ENCODE data around the gene ABCC10. TPM values are rescaled to one million over a fixed set of nuclear protein-coding genes. Genes with fewer than 3 reads are reported as not detected.
"Not testable (repeated sequence)": the region's sequence is repeated elsewhere in the genome, so short reads cannot be mapped to it uniquely, and the experiment has no call there.

Gene ABCC10
- total and polyA plus RNA-seq, 7 donors = 2.4 to 25.0 (median 12.2) TPM

DNA sequence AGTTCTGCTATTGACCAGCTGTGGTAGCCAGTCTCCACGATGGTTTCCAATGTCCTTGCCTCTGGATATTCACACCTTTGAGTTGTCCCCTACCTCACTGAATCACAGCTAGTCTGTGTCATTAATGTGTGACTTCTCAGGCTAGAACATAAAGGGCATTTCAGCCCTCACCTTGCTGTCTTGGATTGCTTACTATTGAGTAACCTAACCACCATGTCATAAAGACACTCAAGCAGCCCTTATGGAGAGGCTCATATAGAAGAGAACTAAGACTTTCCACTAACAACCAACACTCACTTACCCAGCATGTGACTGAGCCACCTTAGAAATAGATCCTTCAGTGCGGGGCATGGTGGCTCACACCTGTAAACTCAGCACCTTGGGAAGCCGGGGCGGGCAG, 19.1 kb upstream of the ABCC10 start:
- Histone ChIP-seq H3K9me3 (peaks cover 0 to 2% (median 0%) of the 10 kb centered on the region in 4 donors), H3K27ac (no peak overlapping the region), H3K36me3 (no peaks in the 10 kb centered on the region), H3K4me3 (no peak overlapping the region), H3K27me3 (no peaks in the 10 kb centered on the region), H3K4me1 (no peaks in the 10 kb centered on the region)
- no peak for DNase-seq
- TF ChIP-seq EP300 (IDR thresholded peaks at IDR 0.05) (no peak), POLR2AphosphoS5 (IDR thresholded peaks at IDR 0.05) (no peak), POLR2A (IDR thresholded peaks at IDR 0.05) (no peak)
- TF ChIP-seq, protein P1, sequence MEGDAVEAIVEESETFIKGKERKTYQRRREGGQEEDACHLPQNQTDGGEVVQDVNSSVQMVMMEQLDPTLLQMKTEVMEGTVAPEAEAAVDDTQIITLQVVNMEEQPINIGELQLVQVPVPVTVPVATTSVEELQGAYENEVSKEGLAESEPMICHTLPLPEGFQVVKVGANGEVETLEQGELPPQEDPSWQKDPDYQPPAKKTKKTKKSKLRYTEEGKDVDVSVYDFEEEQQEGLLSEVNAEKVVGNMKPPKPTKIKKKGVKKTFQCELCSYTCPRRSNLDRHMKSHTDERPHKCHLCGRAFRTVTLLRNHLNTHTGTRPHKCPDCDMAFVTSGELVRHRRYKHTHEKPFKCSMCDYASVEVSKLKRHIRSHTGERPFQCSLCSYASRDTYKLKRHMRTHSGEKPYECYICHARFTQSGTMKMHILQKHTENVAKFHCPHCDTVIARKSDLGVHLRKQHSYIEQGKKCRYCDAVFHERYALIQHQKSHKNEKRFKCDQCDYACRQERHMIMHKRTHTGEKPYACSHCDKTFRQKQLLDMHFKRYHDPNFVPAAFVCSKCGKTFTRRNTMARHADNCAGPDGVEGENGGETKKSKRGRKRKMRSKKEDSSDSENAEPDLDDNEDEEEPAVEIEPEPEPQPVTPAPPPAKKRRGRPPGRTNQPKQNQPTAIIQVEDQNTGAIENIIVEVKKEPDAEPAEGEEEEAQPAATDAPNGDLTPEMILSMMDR (IDR thresholded peaks at IDR 0.05) = no peak
- intact Hi-C loops (cut with DNase I) = no loop called here
- 92 to 97% methylated on average over 4 of the region's 4 CpGs for WGBS, 2 donors

DNA sequence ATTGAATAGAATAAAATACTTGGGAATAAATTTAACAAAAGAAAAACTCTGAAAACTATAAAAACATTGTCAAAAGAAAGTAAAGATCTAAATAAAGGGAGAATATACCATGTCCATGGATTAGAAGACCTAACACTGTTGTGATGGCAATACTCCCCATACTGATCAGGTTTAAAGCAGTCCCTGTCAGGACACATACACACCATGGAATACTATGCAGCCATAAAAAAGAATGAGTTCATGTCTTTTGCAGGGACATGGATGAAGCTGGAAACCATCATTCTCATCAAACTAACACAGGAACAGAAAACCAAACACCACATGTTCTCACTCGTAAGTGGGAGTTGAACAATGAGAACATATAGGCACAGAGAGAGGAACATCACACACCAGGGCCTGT, 16.6 kb upstream of the ABCC10 start:
- WGBS, 2 donors = 81 to 94% methylated on average over 1 of the region's 1 CpG
- H3K27me3 ChIP-seq; DNase-seq; H3K27ac ChIP-seq; intact Hi-C loops (cut with DNase I); H3K36me3 ChIP-seq; H3K4me1 ChIP-seq; H3K9me3 ChIP-seq; H3K4me3 ChIP-seq: not testable (repeated sequence)

DNA sequence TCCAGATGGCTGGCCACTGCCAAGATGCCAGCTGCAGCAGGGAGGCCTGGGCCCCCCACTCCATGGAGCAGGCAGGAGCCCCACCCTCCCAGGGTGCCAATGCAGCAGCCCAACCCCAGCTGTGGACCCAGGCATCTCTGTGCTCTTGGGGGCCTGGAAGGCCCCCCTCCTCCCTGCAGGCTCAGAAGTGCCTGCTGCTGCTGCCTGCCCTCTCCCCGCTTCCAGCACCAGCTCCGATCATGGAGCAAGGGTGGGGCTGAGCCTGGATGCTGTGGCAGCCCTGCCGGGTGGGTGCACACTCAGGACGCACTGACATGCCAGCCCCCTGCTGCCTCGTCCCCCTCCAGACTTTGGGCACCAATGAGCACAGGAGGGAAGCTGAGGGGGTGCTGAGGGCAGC, 14.8 kb upstream of the ABCC10 start:
- no peaks in the 10 kb centered on the region for H3K27me3 ChIP-seq
- TF ChIP-seq EP300 (IDR thresholded peaks at IDR 0.05) = no peak
- TF ChIP-seq POLR2AphosphoS5 (IDR thresholded peaks at IDR 0.05) = no peak
- TF ChIP-seq, protein P1 (IDR thresholded peaks at IDR 0.05) = no peak
- TF ChIP-seq POLR2A (IDR thresholded peaks at IDR 0.05) = no peak
- H3K9me3 ChIP-seq = peaks cover 0 to 2% (median 0%) of the 10 kb centered on the region in 4 donors
- intact Hi-C loops (cut with DNase I) = no loop called here
- no peaks in the 10 kb centered on the region for H3K4me1 ChIP-seq
- H3K4me3 ChIP-seq = no peak overlapping the region
- 71 to 84% methylated on average over 5 of the region's 5 CpGs for WGBS, 2 donors
- no peak for DNase-seq
- H3K36me3 ChIP-seq = no peaks in the 10 kb centered on the region
- no peak overlapping the region for H3K27ac ChIP-seq

DNA sequence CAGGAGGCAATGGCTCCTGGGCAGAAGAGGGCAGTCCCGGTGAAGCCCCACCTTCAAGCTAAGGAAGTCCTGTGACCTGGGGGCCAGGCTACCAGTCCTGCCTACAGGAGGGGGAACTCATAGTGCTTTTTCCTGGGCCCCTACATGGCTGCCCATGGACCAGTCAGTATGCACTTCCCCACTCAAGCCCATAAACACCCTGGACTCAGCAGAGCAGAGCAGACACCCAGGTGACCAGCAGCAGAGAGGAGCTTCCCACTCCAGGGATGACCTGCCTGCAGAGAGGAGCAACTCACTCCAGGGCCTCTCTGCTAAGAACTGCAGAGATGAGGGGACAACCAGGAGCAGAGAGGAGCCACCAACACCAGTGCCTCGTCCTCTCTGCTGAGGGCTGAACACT, 14.3 kb upstream of the ABCC10 start:
- Histone ChIP-seq H3K27me3 (no peaks in the 10 kb centered on the region), H3K9me3 (peaks cover 0 to 2% (median 0%) of the 10 kb centered on the region in 4 donors), H3K36me3 (no peaks in the 10 kb centered on the region), H3K4me1 (no peaks in the 10 kb centered on the region), H3K27ac (no peak overlapping the region), H3K4me3 (no peak overlapping the region)
- 93 to 96% methylated on average over 2 of the region's 2 CpGs for WGBS, 2 donors
- intact Hi-C loops (cut with DNase I) = no loop called here
- DNase-seq = no peak
- TF ChIP-seq EP300 (IDR thresholded peaks at IDR 0.05) (no peak), POLR2A (IDR thresholded peaks at IDR 0.05) (no peak), POLR2AphosphoS5 (IDR thresholded peaks at IDR 0.05) (no peak)
- TF ChIP-seq, protein P1 (IDR thresholded peaks at IDR 0.05) = no peak

DNA sequence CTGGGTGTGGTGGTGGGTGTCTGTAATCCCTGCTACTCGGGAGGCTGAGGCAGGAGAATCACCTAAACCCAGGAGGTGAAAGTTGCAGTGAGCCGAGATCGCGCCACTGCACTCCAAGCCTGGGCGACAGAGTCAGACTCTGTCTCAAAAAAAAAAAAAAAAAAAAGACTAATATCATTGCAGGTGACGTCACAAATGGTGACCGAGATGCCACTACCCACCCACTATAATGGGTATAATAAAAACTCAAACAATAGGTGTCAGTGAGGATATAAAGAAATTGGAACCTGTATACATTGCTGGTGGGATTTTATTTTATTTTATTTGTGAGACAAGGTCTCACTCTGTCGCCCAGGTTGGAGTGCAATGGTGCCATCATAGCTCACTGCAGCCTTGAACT, 12.1 kb upstream of the ABCC10 start:
- H3K9me3 ChIP-seq; H3K36me3 ChIP-seq; H3K4me3 ChIP-seq; H3K27me3 ChIP-seq; H3K4me1 ChIP-seq; DNase-seq; intact Hi-C loops (cut with DNase I); H3K27ac ChIP-seq: not testable (repeated sequence)
- 84 to 90% methylated on average over 8 of the region's 8 CpGs for WGBS, 2 donors

DNA sequence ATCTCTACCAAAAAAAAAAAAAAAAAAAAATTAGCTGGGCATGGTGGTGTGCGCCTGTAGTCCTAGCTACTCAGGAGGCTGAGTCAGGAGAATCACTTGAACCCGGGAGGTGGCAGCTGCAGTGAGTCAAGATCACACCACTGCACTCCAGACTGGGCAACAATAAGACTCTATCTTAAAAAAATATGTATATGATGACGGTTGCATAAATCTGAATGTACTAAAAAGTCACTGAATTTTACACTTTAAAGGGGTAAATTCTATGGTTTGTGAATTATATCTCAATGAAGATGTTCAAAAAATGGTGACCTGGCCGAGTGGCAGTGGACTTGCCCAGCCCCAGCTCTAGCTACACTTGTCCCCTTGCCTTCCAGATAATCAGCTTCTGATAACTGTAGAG, 10.4 kb upstream of the ABCC10 start:
- TF ChIP-seq, protein P1 (IDR thresholded peaks at IDR 0.05) = no peak
- no peak for TF ChIP-seq POLR2A (IDR thresholded peaks at IDR 0.05)
- WGBS, 2 donors = 84 to 85% methylated on average over 4 of the region's 4 CpGs
- intact Hi-C loops (cut with DNase I) = no loop called here
- peaks cover 0 to 2% (median 0%) of the 10 kb centered on the region in 4 donors for H3K9me3 ChIP-seq
- no peaks in the 10 kb centered on the region for H3K4me1 ChIP-seq
- H3K27me3 ChIP-seq = no peaks in the 10 kb centered on the region
- no peak for DNase-seq
- no peaks in the 10 kb centered on the region for H3K36me3 ChIP-seq
- H3K27ac ChIP-seq = no peak overlapping the region
- H3K4me3 ChIP-seq = no peak overlapping the region
